HFF-Myc (cell line): ENCODE data around the gene GPC5.

Experiments used
- DNase-seq: peaks from one replicate; pipeline ENCODE4 v3.0.0-alpha.2; 2011; ENCODE audit warnings: low read depth; ENCODE audit errors: extremely low read depth
- H3K4me3 ChIP-seq: replicated peaks from 2 replicates; pipeline ENCODE4 v1.5.1; 2011; ENCODE audit warnings: low read depth, mild to moderate bottlenecking, control low read depth, low read length
- CTCF ChIP-seq: IDR thresholded peaks from 2 replicates; pipeline ENCODE4 v1.5.1; 2012; ENCODE audit warnings: mild to moderate bottlenecking, low read depth, low read length, control low read depth; ENCODE audit errors: missing control alignments

GPC5 gene

GRCh38 chr13:91470681-91471080, 72.3 kb downstream of the GPC5 start:
- no peak overlapping the region for H3K4me3 ChIP-seq
- DNase-seq, result no peak
- TF ChIP-seq CTCF, result no peak

- no peak for DNase-seq
- H3K4me3 ChIP-seq, result no peak overlapping the region
- TF ChIP-seq CTCF, result no peak
Observed at GRCh38 chr13:91482427-91482826, 84.0 kb downstream of the GPC5 start.

GRCh38 chr13:91491980-91492379, 93.6 kb downstream of the GPC5 start:
- TF ChIP-seq CTCF, result no peak
- no peak for DNase-seq
- no peak overlapping the region for H3K4me3 ChIP-seq

GRCh38 chr13:91493442-91493841, 95.0 kb downstream of the GPC5 start:
- TF ChIP-seq CTCF, result no peak
- no peak overlapping the region for H3K4me3 ChIP-seq

GRCh38 chr13:91498298-91498697, 99.9 kb downstream of the GPC5 start:
- no peak for TF ChIP-seq CTCF
- DNase-seq, result no peak
- no peak overlapping the region for H3K4me3 ChIP-seq

More at GRCh38 chr13:91493442-91493841, 95.0 kb downstream of the GPC5 start:
- no peak for DNase-seq

GRCh38 chr13:91504216-91504615, 105.8 kb downstream of the GPC5 start:
- DNase-seq, result no peak
- no peak for TF ChIP-seq CTCF
- H3K4me3 ChIP-seq, result no peak overlapping the region

- no peak for TF ChIP-seq CTCF
- DNase-seq, result no peak
- H3K4me3 ChIP-seq, result no peak overlapping the region
Observed at GRCh38 chr13:91506759-91507158, 108.3 kb downstream of the GPC5 start.
